ENCODE results near the gene TSKU. TPM values are rescaled to one million over a fixed set of nuclear protein-coding genes. Genes with fewer than 3 reads are reported as not detected.

TSKU gene
- total RNA-seq, 1 experiment from 2014 or later = 22.9 TPM

DNA sequence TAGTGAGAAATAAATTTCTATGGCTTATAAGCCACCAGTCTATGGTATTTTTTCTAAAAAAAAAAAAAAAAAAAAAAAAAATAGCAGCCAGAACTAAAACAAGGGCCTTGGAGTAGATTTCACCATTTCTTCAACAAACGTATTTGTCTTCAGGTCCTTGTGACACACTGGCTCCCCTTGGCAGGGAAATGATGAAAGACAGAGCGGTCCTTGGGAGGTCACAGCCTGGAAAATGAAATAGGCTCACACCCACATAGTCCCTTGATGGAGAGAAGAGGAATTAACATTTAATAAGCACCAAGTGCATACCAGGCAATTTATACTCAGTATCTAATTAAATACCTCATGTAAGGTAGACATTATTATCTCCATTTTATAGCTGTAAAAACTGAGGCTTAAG lies 51.9 kb downstream of the TSKU start:
- in situ Hi-C loops (cut with HindIII; ENCODE audit: low sequenced_read_pairs) = no loop called here
- DNase-seq (ENCODE audit: low spot score) = no peak

DNA sequence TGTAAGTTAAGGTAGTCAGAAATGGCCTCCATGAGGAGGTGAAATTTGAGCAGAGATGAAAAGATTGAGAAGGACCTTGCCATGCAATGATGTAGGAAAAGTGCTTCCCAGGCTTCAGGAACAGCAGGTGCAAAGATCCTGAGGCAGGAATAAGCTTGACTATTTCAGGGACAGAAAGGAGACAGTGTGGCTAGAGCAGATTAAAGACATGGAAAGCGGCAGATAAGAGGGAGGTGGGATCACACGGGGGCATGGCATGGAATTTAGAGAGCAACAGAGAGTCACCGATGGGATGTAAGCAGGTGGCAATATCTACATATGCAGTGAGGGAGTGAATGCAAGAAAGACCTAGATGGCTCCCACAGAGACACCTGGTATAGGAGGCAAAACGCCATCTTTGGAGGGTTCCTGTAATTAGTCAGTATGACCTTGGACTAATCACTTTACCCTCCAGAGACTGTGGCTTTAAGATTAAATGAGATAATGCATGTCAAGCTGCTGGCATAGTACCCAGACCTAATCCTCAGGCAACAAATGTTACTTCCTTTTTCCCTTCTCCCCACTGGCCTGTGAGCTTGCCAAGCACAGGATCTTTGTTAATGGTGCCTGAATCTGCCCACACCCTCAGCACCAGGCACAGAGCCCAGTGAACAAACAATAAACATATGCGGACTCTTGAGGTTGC lies 52.9 kb downstream of the TSKU start:
- DNase-seq (ENCODE audit: low spot score) = peak; percentile 94
- in situ Hi-C loops (cut with HindIII; ENCODE audit: low sequenced_read_pairs) = no loop called here

DNA sequence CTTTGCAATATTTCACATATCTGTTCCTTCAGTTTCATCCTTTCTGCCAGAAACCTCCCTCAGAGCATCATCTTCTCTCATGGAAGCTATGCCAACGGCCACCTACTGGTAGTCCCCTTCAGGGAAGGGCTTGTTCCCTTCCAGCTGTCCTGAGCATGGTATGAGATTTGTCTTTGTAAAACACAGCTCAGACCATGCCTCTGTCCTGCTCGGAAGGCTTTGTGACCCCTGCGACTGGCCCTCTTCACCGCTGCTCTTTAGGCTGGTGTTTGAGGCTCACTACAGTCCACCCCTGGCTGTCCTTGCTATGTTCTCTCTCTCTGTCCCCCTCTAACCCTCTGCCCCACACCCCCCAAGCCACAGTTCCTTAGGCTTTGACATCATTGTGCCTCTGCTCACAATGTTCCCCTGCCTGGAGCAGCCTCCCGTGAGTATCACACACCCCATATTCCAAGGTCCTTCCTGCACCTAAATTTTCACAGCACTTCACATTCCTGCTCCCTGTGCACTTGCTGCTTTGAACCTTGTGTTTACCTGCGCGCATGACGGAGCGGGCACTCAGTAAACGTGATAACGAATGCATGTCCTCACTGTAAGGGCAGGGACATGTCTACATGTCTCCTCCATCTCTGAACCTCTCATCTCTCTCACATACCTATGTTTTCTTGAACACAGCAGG lies 53.6 kb downstream of the TSKU start:
- in situ Hi-C loops (cut with HindIII; ENCODE audit: low sequenced_read_pairs) = no loop called here
- DNase-seq (ENCODE audit: low spot score) = peak; percentile 51

DNA sequence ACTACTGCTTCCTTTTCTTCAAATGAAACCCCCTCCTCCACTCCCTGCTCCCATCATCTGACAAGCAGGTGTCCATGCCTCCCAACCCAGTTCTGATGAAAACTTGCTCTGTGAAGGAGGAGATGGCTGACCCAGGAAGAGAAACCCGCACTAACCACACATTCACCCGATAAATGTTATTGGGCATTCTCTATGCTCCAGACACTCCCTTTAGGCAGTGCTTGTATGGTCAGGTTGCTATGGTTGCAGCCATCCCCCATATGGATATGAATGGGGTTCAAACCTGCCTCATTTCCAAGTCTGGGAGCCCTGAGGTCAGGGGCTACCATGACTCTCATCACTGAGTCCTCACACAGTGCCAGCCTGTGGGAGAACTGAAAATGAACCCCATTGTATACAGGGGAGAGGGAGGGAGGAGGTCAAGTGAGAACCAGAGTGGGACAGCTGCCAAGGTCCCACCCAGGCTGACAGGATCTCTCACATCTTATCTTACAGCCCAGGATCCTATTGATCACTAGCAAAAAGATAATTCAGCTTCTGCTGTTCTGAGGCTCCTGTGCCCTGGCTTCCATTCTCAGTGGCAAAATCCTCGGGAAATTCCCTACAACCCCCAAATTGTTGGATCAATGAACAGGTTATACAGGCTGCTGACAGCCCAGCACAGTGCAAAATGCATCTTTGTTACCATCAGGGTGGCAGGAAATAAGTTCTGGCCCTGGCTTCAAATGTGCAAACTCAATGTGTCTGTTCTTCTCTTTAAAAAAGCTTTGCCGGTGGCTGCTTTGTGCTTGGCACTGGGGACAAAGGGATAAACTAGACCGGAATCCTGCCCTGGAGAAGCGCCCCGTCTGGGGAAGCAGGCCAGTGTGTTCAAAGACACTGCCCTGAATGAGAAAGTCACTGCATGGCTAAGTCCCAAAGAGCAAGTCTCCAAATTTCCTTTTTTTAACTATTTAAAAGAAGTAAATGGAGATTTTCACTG lies 54.8 kb downstream of the TSKU start:
- no peak for DNase-seq (ENCODE audit: low spot score)
- in situ Hi-C loops (cut with HindIII; ENCODE audit: low sequenced_read_pairs) = no loop called here

DNA sequence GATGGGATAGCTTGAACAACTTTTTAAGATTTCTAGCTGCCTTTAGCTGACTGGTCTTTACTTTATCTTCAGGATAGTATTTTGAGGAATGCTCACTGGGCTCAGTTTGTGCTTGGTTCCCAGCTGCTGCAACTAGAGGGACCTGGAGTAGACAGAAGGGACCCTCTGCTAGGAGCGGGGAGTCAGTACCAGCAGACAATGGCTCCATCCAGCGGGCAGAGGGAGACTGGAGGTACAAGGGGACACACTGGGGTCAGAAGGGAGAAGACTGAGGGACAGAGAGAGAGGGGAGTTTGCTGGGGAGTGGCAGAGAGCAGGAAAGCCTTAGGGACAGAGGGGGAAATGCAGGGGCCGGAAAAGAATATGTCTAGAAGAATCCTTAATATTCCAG lies 55.5 kb downstream of the TSKU start:
- in situ Hi-C loops (cut with HindIII; ENCODE audit: low sequenced_read_pairs) = no loop called here
- DNase-seq (ENCODE audit: low spot score) = no peak

DNA sequence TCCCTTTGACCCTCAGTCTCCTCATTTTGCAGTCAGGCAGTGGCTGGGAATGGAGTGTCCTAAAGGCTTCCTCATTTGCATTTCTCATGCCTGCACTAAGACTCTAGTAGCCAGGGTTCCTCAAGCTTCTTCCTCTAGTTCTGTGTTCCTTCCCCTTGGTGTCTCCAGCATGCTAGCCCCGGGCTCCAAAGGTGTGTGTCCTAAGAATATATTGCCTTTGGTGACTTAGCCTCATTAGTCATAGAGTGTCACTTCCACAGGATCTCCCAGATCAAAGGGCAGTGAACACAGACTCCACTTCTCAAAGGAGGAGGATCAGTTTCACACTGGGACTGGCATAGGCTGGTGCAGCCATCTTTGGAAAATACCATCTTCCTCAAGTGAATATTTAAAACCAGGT lies 56.2 kb downstream of the TSKU start:
- in situ Hi-C loops (cut with HindIII; ENCODE audit: low sequenced_read_pairs) = no loop called here
- DNase-seq (ENCODE audit: low spot score) = no peak

DNA sequence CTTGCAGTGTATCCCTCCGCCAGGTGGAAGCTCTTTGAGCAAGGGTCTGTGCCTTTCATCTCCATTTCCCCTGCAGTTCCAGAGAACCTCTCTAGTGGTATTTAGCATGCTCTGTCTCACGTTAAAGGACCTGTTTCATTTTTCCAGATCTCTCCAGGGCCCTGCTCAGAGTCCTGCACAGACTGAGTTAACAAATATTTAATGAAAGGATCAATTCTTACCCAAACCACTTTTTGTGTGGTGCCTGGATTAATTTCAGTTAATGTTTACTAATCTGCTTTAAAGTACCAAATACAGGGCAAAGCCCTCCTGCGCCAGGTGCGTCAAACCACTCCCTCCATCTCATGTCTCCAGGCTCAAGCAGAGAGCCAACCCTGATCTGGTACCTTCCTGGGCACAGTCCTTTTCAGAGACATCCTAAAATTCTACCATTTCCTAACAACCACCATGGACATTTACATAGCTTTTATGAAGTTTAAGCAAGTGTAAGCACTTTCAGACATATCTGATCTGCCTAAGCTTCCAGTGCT lies 58.8 kb downstream of the TSKU start:
- DNase-seq (ENCODE audit: low spot score) = no peak

DNA sequence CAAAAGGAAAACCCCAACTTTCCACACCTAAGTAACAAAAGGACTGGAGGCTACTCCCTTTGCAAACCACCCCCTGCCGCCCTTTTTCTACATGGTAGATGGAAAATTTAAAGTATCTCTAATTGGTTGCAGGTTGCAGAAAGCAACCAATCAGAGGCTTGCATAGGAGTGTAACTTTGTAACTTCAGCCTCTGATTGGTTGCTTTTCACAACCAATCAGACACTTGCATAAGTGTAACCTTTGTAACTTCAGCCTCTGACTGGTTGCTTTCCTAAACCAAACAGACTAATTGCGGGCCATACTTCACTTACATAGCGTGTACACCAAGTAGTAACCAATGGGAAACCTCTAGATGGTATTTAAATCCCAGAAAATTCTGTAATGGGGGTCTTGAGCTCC lies 60.8 kb downstream of the TSKU start:
- in situ Hi-C loops (cut with HindIII; ENCODE audit: low sequenced_read_pairs) = no loop called here
- no peak for DNase-seq (ENCODE audit: low spot score)

More for the DNA sequence above, 58.8 kb downstream of the TSKU start:
- in situ Hi-C loops (cut with HindIII; ENCODE audit: low sequenced_read_pairs) = no loop called here

DNA sequence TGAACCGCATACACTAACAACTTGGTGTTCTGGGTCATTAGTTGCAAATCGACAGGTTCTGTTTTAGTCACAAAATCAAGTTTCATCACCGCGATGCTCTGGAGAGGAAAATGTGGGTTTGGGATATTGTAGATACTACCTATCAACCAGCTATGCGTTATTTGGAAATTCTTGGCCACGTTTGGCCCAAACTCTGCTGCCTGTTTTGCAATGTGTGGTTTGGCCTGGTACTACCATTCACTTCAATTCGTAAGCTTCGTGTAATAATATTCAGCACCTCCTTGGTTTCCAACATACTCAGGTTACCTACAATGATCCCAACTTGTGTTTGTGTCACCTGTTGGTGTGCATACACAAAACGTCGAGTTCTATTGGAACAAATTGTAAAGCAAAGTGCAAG lies 61.4 kb downstream of the TSKU start:
- DNase-seq (ENCODE audit: low spot score) = no peak
- in situ Hi-C loops (cut with HindIII; ENCODE audit: low sequenced_read_pairs) = no loop called here

DNA sequence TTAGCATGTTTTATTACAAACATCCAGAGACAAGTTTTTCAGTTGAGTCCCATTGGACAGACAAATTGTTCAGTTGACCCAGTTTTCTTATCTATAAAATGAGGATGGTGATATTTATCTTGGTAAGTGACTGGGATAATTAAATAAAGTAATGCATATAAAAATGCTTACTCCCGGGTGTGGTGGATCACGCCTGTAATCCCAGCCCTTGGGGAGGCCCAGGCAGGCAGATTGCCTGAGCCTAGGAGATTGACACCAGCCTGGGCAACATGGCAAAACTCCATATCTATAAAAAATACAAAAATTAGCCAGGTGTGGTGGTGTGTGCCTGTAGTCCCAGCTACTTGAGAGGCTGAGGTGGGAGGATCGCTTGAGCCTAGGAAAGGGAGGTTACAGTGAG lies 61.9 kb downstream of the TSKU start:
- in situ Hi-C loops (cut with HindIII; ENCODE audit: low sequenced_read_pairs) = no loop called here
- no peak for DNase-seq (ENCODE audit: low spot score)

DNA sequence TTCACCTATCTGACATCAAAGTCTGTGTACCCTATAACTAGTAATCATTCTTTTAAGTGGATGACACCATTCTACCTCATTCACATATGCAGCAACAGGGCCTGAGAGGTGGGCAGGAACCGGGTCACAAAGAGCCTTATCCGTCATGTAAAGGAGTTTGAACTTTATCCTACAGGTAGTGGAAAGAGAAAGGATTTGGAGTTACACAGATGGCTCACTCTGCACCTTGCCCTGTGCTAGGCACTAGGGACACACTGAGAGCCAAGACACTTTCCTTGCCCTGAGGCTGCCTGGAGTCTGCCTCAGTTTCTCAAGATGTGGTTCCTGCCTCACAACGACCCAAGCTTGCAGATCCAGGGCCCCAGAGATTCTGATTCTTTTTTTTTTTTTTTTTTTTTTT lies 63.3 kb downstream of the TSKU start:
- DNase-seq (ENCODE audit: low spot score) = no peak
- in situ Hi-C loops (cut with HindIII; ENCODE audit: low sequenced_read_pairs) = no loop called here

Other genes with a start within 250 kb of the TSKU start
- 0.49 TPM in 1 of 2 replicates, not detected in the other for gene LRRC32, start 112.6 kb upstream of the TSKU start, total RNA-seq (2014; rRNA removed; shearing (Covaris generic))
- 26.2 and 45.7 TPM in 2 replicates for gene ACER3, start 77.6 kb downstream of the TSKU start, total RNA-seq (2014; rRNA removed; shearing (Covaris generic))